Hepatocyte (in vitro differentiated cells): ENCODE results near the gene KDM4B.

Experiments used
- CTCF ChIP-seq: fragments of 200-600 bp; sonication (generic); IDR thresholded peaks from 2 replicates; pipeline ENCODE4 v1.5.1; 2016; ENCODE audit warnings: antibody characterized with exemption, mild to moderate bottlenecking; ENCODE audit not compliant: poor library complexity
- EZH2 ChIP-seq: fragments of 200-600 bp; sonication (generic); IDR thresholded peaks from 2 replicates; pipeline ENCODE4 v1.6.1; 2016; ENCODE audit warnings: antibody characterized with exemption, mild to moderate bottlenecking, borderline replicate concordance

GRCh38 chr19:4997297-4997696, 28.4 kb downstream of the KDM4B start:
- TF ChIP-seq EZH2 (no peak), CTCF (no peak)
